ENCODE results near the gene IMPDH1.

IMPDH1 gene

DNA sequence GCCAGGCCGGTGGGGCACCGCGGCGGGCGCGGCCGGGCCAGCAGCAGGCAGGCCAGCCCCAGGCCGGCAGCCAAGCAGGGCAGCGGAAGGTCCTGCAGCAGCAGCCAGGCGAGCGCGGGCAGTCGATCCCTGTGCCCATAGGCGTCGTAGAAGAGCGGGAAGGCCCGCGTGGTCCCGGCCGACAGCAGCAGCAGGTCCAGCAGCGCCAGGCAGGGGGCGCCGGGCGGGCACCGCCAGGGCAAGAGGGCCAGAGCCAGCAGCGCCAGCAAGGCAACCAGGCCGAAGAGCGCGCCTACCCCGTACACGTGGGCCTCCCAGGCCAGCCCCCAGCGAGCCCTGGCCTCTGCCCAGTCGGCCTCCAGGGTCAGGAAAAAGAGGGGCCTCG is 57.6 kb downstream of the IMPDH1 start:
- Histone ChIP-seq H3K36me3 (ENCODE audit: insufficient read depth, low read length) (no peaks in the 10 kb centered on the region), H3K27me3 (ENCODE audit: insufficient read depth, low read length) (peaks cover 29% of the 10 kb centered on the region)

DNA sequence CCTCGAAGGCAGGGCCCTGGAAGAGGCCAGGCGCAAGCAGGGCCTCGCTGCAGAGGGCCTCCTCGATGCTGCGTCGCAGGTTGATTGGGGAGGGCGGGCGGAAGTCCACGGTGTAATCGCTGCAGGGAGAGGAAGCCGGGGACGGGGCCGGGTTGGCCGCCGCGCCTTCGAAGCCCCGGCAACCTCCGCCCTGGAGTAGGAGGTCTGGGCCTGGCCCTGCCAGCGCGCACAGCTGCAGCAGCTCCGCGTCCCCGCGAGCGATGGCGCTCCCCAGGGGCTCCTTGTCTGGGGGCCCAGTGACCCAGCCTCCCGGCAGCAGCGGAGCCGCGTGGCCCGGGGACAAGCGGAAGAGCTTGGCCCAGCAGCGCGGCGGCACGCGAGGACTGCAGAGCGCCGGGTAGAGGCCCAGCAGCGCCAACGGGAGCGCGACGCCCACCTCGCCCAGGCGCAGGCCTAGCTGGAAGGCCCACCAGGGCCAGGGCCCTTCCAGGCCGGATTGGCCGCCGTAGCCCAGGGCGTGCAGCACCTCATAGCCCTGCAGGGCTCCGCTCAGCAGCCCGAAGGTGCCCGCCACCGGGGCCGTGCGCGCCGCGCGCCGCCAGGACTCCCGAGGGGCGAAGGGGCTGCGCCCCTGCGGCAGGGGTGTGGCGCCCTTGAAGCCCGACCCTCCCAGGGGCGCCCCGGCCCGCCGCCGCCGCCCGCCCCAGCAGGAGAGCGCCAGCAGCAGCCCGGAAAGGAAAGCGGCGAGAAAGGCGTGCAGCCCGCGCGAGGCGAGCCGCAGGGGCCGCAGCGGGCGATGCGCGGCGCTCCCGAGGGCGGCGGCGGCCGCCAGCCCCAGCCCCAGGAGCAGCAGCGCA is 58.3 kb downstream of the IMPDH1 start:
- Histone ChIP-seq H3K4me1 (ENCODE audit: insufficient read depth, low read length) (peaks cover 6% of the 10 kb centered on the region), H3K27me3 (ENCODE audit: insufficient read depth, low read length) (peaks cover 29% of the 10 kb centered on the region), H2AFZ (ENCODE audit: low read depth, low read length) (no peak overlapping the region), H3K4me3 (ENCODE audit: low read length) (no peak overlapping the region), H3K9me3 (ENCODE audit: low read length) (no peaks in the 10 kb centered on the region), H3K36me3 (ENCODE audit: insufficient read depth, low read length) (no peaks in the 10 kb centered on the region)

More for the DNA sequence above, 57.6 kb downstream of the IMPDH1 start:
- Histone ChIP-seq H2AFZ (ENCODE audit: low read depth, low read length) (no peak overlapping the region), H3K4me3 (ENCODE audit: low read length) (no peak overlapping the region), H3K4me1 (ENCODE audit: insufficient read depth, low read length) (peaks cover 7% of the 10 kb centered on the region), H3K9me3 (ENCODE audit: low read length) (no peaks in the 10 kb centered on the region)

DNA sequence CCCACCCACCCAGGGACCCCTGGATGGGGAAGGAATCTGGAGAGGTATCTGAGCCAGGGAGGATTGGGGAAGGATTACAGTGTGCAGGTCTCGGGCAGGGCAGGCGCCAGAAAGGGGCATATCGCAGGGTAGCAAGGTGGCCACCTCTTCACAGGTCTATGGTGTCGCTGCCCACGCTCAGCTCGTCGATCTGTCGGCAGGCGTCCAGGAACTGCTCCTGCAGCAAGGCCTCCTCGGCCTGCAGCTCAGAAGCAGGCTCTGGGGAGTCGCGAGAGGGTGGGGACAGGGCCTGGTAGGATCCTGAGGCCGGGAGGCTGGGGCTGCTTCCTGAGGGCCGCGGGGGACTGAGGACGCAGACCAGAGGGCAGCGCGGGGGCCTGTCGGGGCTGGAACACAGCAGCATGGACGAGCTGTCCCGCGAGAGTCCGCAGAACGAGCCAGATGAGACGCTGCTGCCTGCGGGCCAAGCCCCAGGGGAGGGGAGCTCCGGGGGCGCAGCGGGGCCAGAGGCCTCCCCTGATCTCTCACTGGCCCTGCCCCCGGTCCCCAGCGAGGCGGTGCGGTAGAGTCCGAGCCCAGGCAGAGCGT is 59.0 kb downstream of the IMPDH1 start:
- Histone ChIP-seq H3K9me3 (ENCODE audit: low read length) (no peaks in the 10 kb centered on the region), H3K27me3 (ENCODE audit: insufficient read depth, low read length) (peaks cover 29% of the 10 kb centered on the region), H3K4me1 (ENCODE audit: insufficient read depth, low read length) (peaks cover 2% of the 10 kb centered on the region), H3K4me3 (ENCODE audit: low read length) (no peak overlapping the region), H3K36me3 (ENCODE audit: insufficient read depth, low read length) (no peaks in the 10 kb centered on the region), H2AFZ (ENCODE audit: low read depth, low read length) (no peak overlapping the region)

DNA sequence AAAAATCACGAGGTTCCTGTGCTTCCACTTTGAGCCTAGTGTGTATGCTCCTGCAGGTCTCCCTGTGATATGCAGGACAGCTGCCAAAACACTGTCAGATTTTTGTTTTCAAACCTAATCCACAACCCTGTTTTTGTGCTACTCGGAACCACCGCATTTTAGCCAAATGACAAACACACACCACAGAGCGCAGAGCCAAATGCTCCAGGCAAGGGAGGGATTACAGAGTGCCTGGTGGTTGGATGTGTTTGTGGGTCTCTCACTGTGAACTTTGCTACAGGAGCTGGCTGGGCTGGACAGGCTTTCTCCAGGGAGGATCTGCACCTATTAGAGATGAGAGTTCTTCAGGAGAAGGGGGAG is 60.3 kb downstream of the IMPDH1 start:
- peaks cover 25% of the 10 kb centered on the region for H3K27me3 ChIP-seq (ENCODE audit: insufficient read depth, low read length)
- no peak overlapping the region for H2AFZ ChIP-seq (ENCODE audit: low read depth, low read length)
- no peaks in the 10 kb centered on the region for H3K9me3 ChIP-seq (ENCODE audit: low read length)
- H3K36me3 ChIP-seq (ENCODE audit: insufficient read depth, low read length): no peaks in the 10 kb centered on the region
- no peak overlapping the region for H3K4me3 ChIP-seq (ENCODE audit: low read length)
- peaks cover 2% of the 10 kb centered on the region for H3K4me1 ChIP-seq (ENCODE audit: insufficient read depth, low read length)

DNA sequence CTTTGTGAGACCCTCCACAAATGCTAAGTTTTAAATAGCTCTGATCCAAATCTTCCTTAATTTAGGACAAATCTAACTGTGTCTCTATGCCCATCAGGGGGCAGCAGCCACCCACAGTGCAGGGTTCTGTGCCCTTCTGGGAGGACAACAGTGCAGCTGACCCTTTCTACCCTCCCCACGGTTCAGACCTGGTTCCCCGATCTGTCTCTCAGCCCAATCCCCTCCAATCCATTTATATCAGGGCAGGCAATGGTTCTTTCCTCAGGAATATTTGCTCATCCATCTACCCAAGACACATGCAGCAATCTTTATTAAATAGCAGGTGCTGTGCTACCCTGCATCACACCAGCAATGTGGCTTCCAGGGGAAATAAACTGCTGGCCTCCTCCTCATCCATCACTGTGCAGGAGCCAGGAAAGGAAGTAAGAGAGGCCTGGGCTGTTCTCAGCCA is 62.1 kb downstream of the IMPDH1 start:
- Histone ChIP-seq H3K9me3 (ENCODE audit: low read length) (no peaks in the 10 kb centered on the region), H3K4me3 (ENCODE audit: low read length) (no peak overlapping the region), H3K36me3 (ENCODE audit: insufficient read depth, low read length) (no peaks in the 10 kb centered on the region), H3K27me3 (ENCODE audit: insufficient read depth, low read length) (peaks cover 13% of the 10 kb centered on the region), H2AFZ (ENCODE audit: low read depth, low read length) (no peak overlapping the region), H3K4me1 (ENCODE audit: insufficient read depth, low read length) (peaks cover 4% of the 10 kb centered on the region)

DNA sequence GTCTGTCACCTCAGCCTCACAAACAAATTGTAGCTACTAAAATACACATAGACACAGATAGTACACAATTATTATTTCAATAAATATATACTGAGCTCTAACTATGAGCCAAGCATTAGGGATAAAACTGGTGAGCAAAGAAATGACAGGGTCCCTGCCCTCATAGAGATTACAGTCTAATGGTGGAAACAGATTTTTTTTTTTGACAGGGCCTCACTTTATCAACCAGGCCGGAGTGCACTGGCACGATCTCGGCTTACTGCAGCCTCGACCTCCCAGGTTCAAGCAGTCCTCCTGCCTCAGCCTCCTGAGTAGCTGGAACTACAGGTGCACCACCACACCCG is 65.4 kb downstream of the IMPDH1 start:
- Histone ChIP-seq H3K4me1 (ENCODE audit: insufficient read depth, low read length) (peaks cover 13% of the 10 kb centered on the region), H3K9me3 (ENCODE audit: low read length) (no peaks in the 10 kb centered on the region), H3K27me3 (ENCODE audit: insufficient read depth, low read length) (no peaks in the 10 kb centered on the region), H3K4me3 (ENCODE audit: low read length) (peak overlapping the region; percentile 95), H3K36me3 (ENCODE audit: insufficient read depth, low read length) (peaks cover 3% of the 10 kb centered on the region), H2AFZ (ENCODE audit: low read depth, low read length) (peak overlapping the region; percentile 52)

DNA sequence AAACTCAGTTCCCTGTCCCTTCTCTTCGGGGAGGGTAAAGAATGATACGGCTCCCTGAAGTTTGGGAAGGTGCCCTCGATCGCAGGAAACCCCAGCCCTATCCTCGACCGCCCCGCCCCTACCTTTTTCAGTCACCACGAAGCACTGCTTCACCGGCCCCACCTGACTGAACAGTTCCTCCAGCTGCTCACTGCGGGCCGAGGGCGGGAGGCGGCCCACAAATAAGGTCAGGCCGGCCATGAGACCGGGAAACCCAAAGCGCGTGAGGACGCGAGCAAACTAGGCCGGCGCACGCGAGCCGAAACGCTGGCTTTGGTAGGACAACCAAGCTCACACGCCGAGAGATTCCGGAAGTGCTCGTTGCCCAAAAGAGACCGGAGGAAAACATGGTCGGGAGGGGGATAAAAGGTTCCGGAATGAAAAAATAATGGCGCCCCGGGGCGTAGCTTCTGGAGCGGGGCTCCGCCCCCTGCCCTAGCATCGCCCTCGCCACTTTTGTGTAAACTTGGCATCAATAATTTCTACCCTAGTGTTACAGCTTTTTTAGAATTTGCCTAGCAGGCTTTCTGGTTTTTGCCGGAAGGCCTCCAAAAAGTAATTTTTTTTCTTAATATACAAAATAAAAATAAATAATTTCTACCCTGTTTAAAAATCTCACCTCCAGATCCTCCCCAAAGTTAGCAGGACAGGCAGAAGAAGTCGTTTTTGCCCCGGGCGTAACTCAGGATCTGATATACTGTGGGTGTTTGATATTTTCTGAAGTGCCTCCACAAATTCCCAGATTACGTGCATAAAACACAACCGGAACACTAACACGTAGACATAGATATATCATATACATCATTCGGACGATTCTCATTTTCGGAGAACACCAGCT is 66.0 kb downstream of the IMPDH1 start, which contains the start of gene RBM28:
TSS of gene RBM28 (minus strand) at position 355 of the 877 bp plus-strand sequence. CDS start at position 240, 115 bp downstream.
- H3K4me1 ChIP-seq (ENCODE audit: insufficient read depth, low read length): peaks cover 13% of the 10 kb centered on the region
- peak within 1 kb of the TSS; percentile 95 for H3K4me3 ChIP-seq (ENCODE audit: low read length)
- H3K27me3 ChIP-seq (ENCODE audit: insufficient read depth, low read length): no peaks in the 10 kb centered on the region
- peaks cover 10% of the 10 kb centered on the region for H3K36me3 ChIP-seq (ENCODE audit: insufficient read depth, low read length)
- H3K9me3 ChIP-seq (ENCODE audit: low read length): no peaks in the 10 kb centered on the region
- peak within 1 kb of the TSS; percentile 52 for H2AFZ ChIP-seq (ENCODE audit: low read depth, low read length)
